HG03520 (cell line): Measurements from ENCODE around the gene FUT7.

Source experiments
- ATAC-seq: cut with Tn5 transposase; IDR thresholded peaks from one replicate; pipeline ENCODE4 v1.9.1; 2021; ENCODE audit warnings: mild to moderate bottlenecking, moderate library complexity; ENCODE audit not compliant: unreplicated experiment

FUT7 gene

GRCh38 chr9:136985853-136986252, 46.0 kb downstream of the FUT7 start:
- ATAC-seq = no peak

GRCh38 chr9:136985027-136985602, 46.8 kb downstream of the FUT7 start:
- no peak for ATAC-seq

GRCh38 chr9:136984464-136985026, 47.3 kb downstream of the FUT7 start:
- ATAC-seq = no peak

GRCh38 chr9:136983656-136984314, 48.1 kb downstream of the FUT7 start:
- no peak for ATAC-seq

- ATAC-seq = no peak
Measured at GRCh38 chr9:136983167-136983566, 48.7 kb downstream of the FUT7 start.

GRCh38 chr9:136982232-136983051, 49.4 kb downstream of the FUT7 start, which contains the start of gene LCNL1:
Gene LCNL1 (plus strand): TSS chr9:136982993. CDS start chr9:136983587, 594 bp downstream.
- ATAC-seq = no peak

GRCh38 chr9:136981588-136982231, 50.2 kb downstream of the FUT7 start:
- no peak for ATAC-seq

DNA sequence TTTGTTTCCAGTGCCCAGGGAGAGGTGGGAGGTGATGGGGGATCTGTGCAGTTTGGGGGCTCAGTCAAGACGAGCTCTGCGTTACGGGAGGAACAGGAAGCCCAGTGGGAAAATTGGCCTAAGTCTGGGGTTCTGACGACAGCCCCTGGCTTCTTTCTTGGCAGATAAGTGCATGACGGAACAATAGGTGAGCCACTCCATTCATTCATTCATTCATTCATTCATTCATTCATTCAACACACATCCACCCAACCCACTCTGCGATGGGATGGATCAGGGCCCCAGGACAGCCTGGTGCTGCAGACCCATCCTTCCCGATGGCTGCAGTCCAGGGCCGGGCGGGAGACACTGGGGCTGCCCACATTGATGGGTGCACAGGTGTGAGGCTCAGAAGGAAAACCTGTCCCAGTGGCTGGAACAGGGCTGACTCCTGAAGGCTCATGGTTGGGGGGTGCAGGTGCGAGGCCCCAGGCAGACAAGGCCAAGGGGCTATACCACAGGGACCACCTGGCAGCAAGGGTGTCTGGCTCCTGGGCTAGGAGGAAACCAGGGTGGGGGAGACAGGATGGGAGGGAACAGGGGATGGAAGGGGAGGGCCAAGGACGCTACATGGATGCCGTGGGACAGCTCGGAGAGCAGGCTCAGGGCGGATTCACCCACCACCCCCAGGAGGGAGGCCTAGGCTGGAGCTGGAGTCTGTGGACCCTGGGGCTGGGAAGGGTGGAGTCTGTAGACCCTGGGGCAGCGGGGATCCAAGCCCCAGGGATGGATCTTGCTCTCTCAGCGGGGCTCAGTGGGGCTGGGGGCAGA, 51.0 kb downstream of the FUT7 start:
- no peak for ATAC-seq
